Stimulated activated CD4-positive, alpha-beta T cell treated with anti-CD3 and anti-CD28 coated beads, Interleukin-15, amount 100 ng/mL, for 48 hours (primary cell): ENCODE results near the gene DUSP16.
"Not testable (repeated sequence)": the region's sequence is repeated elsewhere in the genome, so short reads cannot be mapped to it uniquely, and the experiment has no call there.

ENCODE experiments used
- DNase-seq, 2 donors: peaks; one replicate each; pipeline ENCODE4 v3.0.0-alpha.2; 2020; ENCODE audit warnings: low read depth in 2 of 2

The DUSP16 gene

GRCh38 chr12:12546314-12546772, 16.3 kb downstream of the DUSP16 start:
- DNase-seq, result no peak

- DNase-seq, result no peak
These were observed 18.7 kb downstream of the DUSP16 start for GRCh38 chr12:12543959-12544358.

- DNase-seq, result no peak
These were observed 19.7 kb downstream of the DUSP16 start for GRCh38 chr12:12542964-12543363.

DNA sequence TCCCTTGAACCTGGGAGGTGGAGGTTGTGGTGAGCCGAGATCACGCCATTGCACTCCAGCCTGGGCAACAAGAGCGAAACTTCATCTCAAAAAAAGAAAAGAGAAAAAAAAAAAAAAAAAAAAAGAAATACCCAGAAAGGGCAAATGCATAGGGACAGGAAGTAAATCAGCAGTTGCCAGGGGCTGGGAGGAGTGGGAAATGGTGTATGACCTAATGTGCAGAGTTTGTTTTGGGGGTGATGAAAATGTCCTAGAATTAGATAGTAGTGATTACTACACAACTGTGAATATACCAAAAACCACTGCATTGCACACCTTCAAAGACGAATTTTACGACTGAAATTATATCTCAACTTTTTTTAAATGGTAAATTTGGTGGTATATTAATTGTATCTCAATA, 20.4 kb downstream of the DUSP16 start:
- no peak for DNase-seq

DNA sequence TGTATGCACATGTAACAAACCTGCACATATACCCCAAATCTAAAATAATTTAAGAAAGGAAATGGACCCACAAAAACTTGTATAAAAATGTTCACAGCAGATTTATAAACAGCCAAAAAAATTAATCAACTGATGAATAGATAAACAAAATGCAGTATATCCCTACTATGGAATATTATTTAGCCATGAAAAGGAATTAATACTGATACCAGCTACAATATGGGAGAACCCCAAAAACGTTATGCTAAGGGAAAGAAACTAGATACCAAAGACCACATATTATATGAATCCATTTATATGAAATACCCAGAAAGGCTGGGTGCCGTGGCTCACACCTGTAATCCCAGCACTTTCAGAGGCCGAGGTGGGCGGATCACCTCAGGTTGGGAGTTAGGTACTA, 20.9 kb downstream of the DUSP16 start:
- DNase-seq, result no peak

DNA sequence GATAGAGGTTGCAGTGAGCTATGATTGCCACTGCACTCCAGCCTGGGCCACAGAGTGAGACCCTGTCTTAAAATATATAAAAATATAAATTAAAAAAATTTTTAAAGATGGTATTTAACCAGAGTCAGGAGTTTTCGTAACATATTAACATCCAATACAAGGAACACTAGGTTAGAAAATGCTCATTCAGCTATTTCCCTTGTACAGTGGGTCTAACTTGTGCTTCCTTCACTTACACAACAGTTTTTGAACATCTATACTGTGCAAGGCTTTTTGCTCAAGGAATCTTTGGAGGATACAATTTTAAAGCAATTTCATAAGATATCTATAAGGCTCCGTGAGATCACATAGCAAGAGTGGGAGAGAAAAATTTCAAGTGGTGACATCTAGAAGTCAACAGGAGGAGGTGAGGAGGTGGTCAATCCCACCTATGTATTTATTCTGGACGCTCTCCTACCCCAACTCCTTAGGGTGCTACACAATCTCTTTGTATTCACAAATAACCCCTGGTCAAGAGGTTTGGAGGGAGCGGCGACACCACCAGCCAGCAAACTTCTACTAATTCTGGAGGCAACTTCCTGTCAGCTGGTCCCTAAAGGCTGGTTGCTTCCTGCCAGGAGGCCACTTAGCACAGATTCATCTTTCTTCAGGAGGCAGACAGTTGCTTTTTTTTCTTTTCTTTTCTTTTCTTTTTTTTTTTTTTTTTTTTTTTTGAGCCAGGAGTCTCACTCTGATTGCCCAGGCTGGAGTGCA, 22.2 kb downstream of the DUSP16 start:
- no peak for DNase-seq

GRCh38 chr12:12539028-12539810, 23.4 kb downstream of the DUSP16 start:
- no peak for DNase-seq

DNA sequence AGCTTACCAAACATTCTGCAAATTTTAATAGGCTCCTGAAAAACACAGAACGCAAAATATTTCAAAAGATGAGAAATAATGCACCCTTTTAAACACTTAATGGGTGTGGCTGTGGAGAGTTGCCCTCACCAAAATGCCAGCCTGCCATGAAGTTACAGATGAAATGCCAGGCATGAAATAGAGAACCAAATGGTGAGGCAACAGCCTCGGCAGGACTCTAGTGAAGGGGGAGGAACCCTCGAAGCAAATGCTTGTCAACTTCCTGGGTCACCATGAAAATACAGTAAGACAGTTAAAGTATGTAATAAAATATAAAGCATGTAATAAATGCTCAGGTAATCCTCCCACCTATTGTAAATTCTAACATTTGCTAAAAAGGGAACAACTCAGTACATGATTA, 24.1 kb downstream of the DUSP16 start:
- DNase-seq, result no peak

DNA sequence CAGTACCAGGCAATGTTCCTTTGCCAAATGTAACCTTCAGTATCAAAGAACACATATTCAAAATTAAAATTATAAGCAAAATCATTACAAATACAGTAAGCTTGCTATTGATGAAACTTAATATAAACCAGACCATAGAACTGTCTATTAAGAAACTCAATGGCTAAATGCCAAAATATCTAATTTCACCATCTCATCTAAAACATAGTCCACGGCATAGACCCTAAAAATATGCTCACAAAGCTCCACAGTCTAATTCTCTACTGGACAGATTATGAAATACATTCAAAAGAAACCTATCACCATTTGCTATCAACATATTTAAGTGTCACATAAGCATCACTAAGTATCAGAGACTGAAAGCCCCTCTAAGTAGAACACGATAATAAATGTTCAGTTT, 25.2 kb downstream of the DUSP16 start:
- no peak for DNase-seq

GRCh38 chr12:12534975-12535374, 27.7 kb downstream of the DUSP16 start:
- no peak for DNase-seq

GRCh38 chr12:12534166-12534866, 28.3 kb downstream of the DUSP16 start:
- DNase-seq, result no peak

DNA sequence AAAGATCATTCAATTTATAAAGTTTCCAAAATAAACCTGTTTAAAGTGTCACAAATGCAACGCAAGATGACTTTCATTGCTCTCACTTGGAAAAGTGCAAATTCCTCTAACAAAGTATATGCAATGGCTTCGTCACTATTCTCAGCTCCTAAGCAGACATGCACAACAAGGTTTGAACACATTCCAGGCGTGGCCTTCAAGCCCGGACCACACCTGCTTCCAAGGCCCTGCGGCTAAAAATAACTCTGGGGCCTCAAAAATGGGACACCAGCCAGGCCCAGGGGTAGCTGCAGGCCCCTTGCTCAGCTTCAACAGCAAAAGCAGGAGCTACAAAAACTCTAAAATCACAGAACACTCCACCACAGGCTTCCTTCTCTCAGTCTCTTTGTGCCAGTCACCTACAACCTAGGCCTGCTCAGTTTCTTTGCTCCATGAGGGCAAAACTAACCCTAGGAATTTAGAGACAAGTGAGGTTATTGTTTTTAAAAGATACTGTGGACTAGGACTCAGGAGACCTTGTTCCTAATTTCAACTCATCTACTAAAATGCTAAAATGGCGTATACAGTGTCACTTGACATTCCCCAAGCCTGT, 29.3 kb downstream of the DUSP16 start:
- no peak for DNase-seq

- DNase-seq, result no peak
These were observed 31.5 kb downstream of the DUSP16 start for GRCh38 chr12:12531194-12531593.

DNA sequence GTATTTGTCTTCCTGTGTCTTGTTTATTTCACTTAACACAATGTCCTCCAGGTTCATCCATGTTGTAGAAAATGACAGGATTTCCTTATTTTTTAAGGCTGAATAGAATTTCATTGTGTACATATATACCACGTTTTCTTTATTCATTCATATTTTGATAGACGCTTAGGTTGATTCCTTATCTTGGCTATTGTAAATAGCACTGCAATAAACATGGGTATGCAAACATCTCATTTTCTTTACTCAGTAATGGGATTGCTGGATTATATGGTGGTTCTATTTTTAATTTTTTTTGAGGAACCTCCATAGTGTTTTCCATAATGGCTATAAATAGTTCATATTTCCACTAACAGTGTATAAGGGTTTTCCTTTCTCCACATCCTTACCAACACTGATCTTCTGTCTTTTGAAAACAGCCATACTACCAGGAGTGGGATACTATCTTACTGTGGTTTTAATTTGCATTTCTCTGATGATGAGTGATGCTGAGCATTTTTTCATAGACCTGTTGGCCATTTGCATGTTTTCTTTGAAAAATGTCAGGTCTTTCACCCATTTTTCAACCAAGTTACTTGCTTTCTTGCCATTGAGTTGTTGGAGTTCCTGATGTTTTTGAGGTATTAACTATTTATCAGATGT, 32.8 kb downstream of the DUSP16 start:
- DNase-seq, result no peak

GRCh38 chr12:12528361-12529270, 34.0 kb downstream of the DUSP16 start:
- no peak for DNase-seq

DNA sequence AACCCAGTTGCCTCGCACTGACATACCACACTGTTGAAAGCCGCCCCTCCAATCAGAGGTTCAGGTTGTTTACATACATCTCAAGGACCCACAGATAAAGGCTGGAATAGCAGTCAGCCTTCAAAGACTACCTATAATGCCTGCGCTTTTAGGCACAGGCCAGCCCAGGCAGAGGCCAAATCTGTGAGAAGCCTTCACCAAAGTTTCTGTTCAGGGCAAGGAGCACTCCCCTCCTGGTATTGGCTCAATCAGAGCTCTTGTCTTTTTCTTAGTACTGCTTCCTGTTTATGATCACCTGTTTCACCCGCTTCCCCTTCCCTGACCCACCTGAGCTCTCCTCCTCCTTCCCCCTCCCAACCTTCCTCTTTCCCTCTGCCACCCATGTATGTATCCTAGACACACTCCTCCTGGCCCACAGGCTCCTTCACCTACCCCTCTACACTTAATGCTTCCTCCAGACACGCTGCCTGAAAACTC, 34.8 kb downstream of the DUSP16 start:
- DNase-seq, result no peak

GRCh38 chr12:12524128-12524527, 38.5 kb downstream of the DUSP16 start:
- DNase-seq, result no peak

- no peak for DNase-seq
These were observed 39.4 kb downstream of the DUSP16 start for GRCh38 chr12:12523229-12523628.

DNA sequence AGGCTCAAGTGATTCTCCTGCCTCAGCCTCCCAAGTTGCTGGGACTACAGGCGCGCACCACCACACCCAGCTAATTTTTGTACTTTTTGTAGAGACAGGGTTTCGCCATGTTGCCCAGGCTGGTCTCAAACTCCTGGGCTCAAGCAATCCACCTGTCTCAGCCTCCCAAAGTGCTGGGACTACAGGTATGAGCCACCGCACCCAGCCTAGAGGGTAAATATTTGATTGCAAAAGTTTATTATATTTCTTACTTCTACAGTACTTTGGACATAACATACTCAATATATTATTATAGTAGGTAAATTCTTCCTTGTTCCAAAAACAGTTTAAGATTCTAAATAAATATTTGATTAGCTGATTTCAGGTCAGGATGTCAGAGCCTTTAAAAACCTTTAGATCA, 40.0 kb downstream of the DUSP16 start:
- not testable (repeated sequence) for DNase-seq

GRCh38 chr12:12521888-12522287, 40.8 kb downstream of the DUSP16 start:
- no peak for DNase-seq
